ENCODE data around the gene KRT40. TPM values are rescaled to one million over a fixed set of nuclear protein-coding genes. Genes with fewer than 3 reads are reported as not detected.
"Not testable (repeated sequence)": the region's sequence is repeated elsewhere in the genome, so short reads cannot be mapped to it uniquely, and the experiment has no call there.

The KRT40 gene
- 2.4 and 2.7 TPM in 2 replicates for total RNA-seq (2014; rRNA removed; shearing (Covaris generic))

- no peak for DNase-seq (ENCODE audit: low spot score)
Measured at GRCh38 chr17:40984226-40984625, at the start of gene KRT40. Gene KRT40, minus strand, starts transcription at chr17:40984326. Its CDS starts 53 bp downstream, at chr17:40984273.

GRCh38 chr17:41029633-41030245, 45.6 kb upstream of the KRT40 start, which contains the start of gene KRTAP1-4:
Gene KRTAP1-4, minus strand, starts transcription at chr17:41030195. Its CDS starts 117 bp downstream, at chr17:41030078.
- no peak for DNase-seq (ENCODE audit: low spot score)

- DNase-seq (ENCODE audit: low spot score) = no peak
Measured at GRCh38 chr17:41026715-41027471, 42.8 kb upstream of the KRT40 start, which contains the start of gene KRTAP1-5. Gene KRTAP1-5, minus strand, starts transcription at chr17:41027208. Its CDS starts 53 bp downstream, at chr17:41027155.

DNA sequence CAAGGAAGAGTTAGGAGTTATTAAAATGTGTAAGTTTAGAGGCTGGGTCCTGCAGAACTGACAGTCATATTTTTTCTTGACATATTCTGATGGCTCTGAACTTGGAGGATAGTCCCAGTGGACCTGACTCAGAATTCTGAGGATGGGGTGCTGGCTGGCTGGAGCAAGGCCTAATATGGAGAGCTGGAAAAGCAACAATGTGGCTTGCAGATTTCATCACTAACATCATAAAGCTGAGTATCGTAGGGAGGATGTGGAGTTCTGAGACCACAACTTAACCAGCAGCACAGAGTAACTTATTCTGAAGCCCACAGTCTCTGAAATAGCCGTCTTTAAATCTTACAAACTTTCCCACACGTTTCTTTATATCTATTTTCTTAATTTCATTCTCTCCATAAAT, 40.6 kb upstream of the KRT40 start:
- no peak for DNase-seq (ENCODE audit: low spot score)

- DNase-seq (ENCODE audit: low spot score) = no peak
Measured at GRCh38 chr17:41020336-41020735, 36.2 kb upstream of the KRT40 start.

GRCh38 chr17:41019415-41019814, 35.3 kb upstream of the KRT40 start:
- DNase-seq (ENCODE audit: low spot score) = no peak

DNA sequence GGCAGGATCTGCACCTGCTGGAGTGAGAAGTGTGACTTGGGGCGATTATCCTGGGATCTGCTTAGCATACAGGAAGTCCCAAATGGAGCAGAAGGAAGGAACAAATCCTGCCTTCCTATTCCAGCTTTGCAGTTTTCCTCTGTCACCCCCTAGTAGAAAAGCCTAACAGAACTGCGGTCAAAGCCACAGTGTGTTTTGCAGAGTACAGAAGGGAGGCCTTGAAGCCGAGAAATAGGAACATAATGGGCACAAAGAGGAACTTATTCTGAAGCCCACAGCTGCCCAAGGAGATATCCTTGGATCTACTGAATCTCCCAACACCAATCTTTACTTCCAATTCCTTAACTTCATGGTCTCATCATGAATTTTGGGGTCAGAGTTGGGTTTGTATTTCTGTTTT, 34.4 kb upstream of the KRT40 start:
- no peak for DNase-seq (ENCODE audit: low spot score)

DNA sequence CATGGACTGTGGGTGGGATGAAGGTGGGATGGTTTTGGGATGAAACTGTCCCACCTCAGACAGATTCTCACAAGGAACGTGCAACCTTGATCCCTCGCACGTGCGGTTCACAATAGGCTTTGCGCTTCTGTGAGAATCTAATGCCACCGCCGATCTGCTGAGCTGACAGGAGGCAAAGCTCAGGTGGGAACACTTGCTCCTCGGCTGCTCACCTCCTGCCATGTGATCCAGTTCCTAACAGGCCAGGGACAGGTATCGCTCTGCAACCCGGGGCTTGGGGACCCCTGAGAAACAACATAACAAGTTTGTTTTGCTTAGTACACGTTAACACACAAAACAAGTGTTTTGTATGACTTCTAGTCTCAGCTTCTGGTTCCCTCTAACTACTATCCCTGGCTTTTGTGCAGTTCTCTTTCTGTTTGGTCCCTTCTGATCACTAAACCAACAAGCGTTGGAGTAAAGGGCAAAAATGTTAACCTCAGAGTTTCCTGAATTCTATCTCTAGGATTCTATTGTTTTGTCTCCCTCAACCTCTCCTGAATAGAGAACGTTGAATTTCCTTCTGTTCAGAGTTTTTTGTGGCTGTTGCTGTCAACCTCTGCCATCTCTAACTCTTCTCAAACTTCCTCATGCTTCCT, 32.6 kb upstream of the KRT40 start:
- DNase-seq (ENCODE audit: low spot score) = no peak

GRCh38 chr17:41015454-41015853, 31.3 kb upstream of the KRT40 start:
- DNase-seq (ENCODE audit: low spot score) = no peak

DNA sequence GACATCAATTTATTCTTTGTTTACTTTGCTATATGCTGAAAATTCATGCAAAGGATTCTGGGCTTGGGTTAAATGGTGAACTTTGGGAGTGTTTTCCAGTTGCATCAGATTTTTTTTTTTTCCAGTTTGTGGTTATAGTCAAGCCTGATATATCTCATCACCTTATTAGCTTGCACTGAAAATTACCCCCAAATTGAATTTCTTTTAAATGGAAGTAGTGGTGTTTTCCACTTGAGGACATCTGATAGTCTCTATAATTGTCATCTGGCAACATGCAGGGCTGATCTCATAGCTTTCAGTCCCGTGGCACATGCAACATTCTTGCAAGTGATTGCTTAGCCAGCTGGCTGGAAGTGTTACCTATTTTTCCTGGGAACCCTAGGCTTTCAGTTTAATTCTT, 29.5 kb upstream of the KRT40 start:
- DNase-seq (ENCODE audit: low spot score) = no peak

- no peak for DNase-seq (ENCODE audit: low spot score)
Measured at GRCh38 chr17:41013181-41013580, 29.1 kb upstream of the KRT40 start.

DNA sequence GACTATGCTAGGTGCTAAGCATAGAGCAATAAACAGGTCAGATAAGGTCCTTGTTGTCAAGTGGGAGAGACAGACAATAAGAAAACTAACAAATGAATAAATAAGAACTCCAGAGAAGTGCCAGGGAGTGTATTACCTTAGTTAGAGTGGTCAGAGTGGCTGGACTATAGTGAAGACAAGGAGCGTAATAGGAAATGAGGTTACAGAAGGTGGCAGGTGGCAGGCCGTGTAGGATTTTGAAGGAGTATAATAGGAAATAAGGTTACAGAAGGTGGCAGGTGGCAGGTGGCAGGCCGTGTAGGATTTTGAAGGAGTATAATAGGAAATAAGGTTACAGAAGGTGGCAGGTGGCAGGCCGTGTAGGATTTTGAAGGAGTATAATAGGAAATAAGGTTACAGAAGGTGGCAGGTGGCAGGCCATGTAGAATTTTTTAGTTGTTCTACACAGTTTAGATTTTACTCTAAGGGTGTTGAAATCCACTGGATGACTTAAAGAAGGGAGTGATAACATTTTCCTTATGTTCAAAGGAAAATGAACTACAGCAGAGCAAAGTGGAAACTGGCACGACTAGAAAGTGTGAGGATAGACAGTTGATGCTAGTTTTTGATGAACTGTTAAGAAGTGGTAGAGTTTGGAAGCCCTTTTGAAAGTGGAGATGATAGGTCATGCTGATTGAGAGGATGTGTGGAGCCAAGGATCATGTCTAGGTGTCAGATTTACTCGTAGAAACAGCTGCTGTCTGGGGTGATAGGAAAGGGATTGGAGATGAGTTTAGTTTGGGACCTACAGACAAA, 28.4 kb upstream of the KRT40 start:
- DNase-seq (ENCODE audit: low spot score) = no peak

DNA sequence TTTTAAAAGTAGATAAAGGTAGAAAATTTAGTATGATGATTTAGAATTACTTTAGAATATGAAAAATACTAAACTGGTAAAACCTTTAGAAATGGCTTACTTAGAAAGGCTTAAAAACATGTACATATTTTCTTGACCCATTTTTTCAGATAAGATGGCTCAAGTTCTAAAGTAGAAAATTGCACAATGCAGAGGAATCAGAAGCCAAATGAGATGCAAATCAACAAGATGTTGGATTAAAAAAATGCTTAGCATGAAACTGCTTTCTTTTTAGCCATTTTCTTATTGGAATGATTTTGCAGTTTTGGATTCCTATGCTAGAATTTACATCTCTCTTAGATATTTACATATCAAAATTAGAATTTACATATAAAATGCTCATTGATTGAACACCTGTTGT, 26.3 kb upstream of the KRT40 start:
- DNase-seq (ENCODE audit: low spot score) = no peak

- no peak for DNase-seq (ENCODE audit: low spot score)
Measured at GRCh38 chr17:41009936-41010335, 25.8 kb upstream of the KRT40 start.

GRCh38 chr17:41009301-41009760, 25.2 kb upstream of the KRT40 start:
- DNase-seq (ENCODE audit: low spot score) = peak; percentile 51

DNA sequence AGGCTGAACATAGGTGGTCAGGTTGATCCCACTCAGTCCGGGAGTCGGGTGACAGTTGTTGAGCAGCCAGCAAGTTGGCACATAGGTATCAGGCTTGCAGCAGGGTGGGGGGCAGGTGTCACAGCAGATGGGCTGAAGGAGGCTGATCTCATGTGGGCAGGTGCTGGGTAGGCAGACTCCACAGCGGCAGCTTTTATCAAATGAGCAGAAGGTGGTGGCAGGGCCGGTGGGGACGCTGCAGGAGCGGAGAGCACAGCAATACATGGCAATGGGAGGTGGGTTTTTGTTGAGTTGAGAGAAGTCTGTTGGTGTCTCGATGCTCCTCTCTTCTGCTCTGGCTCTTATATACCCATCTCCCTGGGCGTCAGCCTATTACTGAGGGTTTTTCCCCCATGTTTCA, 24.7 kb upstream of the KRT40 start, which contains the start of gene KRTAP3-1:
Gene KRTAP3-1, minus strand, starts transcription at position 318 of the 400 bp plus-strand sequence. Its CDS starts 54 bp downstream, at position 264.
- no peak for DNase-seq (ENCODE audit: low spot score)

DNA sequence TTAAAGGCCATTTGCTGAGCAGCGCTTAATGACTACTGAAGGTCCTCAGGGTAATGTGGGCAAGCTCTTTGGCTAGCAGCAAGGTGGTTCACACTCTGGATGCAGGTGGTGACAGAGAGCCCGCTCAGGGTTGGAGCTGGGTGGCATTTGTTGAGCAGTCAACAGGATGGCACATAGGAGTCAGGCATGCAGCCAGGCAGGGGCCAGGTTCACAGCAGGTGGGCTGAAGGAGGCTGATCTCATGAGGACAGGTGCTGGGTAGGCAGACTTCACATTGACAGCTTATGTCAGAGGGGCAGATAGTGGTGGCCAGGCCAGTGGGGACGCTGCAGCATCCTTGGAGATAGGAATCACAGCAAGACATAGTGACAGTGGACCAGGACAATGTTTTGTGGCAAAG, 20.3 kb upstream of the KRT40 start:
- DNase-seq (ENCODE audit: low spot score) = no peak

- no peak for DNase-seq (ENCODE audit: low spot score)
Measured at GRCh38 chr17:41003926-41004325, 19.8 kb upstream of the KRT40 start.

- peak; percentile 36 for DNase-seq (ENCODE audit: low spot score)
Measured at GRCh38 chr17:41002814-41003213, 18.7 kb upstream of the KRT40 start.

DNA sequence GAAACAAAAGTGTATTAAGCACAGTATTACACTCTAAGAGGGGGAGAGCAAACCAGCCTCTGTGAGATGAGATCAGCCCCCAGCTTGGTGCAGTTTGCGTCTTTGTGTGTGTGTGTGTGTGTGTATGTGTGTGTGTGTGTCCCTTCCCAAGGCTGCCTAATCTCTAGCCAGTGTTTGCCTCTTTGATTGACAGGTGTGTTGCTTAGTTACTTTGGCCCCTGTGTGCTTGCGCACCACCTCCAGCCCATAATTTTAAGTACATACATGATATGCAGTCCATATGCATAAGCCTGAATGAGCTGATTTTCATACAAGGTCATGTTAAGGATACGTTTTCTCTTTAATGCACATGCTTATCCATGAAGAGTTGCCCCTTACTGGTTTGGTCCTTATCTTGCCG, 17.7 kb upstream of the KRT40 start:
- no peak for DNase-seq (ENCODE audit: low spot score)

- DNase-seq (ENCODE audit: low spot score) = not testable (repeated sequence)
Measured at GRCh38 chr17:40999563-40999962, 15.4 kb upstream of the KRT40 start, which contains the start of gene KRTAP3-2. Gene KRTAP3-2, minus strand, starts transcription at chr17:40999906. Its CDS starts 53 bp downstream, at chr17:40999853.

Measured in HT-29 (cell line).